Measurements from ENCODE around the gene NEUROD1.

GRCh38 chr2:181672255-181673008, 7.9 kb downstream of the NEUROD1 start:
- TF ChIP-seq POLR2AphosphoS5 (IDR thresholded peaks at IDR 0.05) (no peak), POLR2A (IDR thresholded peaks at IDR 0.05) (no peak)
- TF ChIP-seq, protein P1, sequence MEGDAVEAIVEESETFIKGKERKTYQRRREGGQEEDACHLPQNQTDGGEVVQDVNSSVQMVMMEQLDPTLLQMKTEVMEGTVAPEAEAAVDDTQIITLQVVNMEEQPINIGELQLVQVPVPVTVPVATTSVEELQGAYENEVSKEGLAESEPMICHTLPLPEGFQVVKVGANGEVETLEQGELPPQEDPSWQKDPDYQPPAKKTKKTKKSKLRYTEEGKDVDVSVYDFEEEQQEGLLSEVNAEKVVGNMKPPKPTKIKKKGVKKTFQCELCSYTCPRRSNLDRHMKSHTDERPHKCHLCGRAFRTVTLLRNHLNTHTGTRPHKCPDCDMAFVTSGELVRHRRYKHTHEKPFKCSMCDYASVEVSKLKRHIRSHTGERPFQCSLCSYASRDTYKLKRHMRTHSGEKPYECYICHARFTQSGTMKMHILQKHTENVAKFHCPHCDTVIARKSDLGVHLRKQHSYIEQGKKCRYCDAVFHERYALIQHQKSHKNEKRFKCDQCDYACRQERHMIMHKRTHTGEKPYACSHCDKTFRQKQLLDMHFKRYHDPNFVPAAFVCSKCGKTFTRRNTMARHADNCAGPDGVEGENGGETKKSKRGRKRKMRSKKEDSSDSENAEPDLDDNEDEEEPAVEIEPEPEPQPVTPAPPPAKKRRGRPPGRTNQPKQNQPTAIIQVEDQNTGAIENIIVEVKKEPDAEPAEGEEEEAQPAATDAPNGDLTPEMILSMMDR (IDR thresholded peaks at IDR 0.05): no peak
